ENCODE measurements around the gene RAPGEF6.

DNA sequence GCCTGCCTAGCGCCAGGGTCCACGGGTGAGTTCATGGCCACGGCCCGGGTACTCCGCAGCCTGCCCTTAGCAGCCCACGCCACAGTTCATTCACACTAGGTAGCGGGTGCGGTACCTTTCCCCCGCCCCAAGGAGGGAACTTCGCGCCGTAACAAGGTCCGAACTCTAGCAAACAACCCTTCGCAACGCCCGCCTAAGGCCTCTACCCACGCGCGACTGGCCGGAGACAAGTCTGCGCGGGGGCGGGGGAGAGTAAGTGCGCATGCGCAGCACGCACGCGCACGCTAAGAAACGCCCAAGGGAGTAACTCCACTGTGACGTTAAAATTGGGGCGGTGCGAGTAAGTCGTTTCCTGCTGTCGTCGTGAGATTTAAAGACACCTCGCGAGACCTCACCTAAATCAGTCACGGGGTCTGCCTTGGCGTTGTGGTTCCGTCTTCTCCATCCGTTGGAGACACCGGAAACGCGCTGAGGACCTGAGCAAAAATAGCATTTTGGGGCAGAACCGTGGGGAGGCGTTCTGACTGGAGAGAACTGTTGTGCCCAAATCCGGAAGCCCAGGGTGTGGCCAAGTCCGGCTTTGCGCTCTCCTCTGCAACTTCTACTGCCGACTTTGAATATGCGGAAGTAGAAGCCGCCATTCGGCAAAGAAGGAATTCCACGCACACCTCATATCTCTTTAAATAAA, at the start of gene RAPGEF6:
- TF ChIP-seq EP300 (IDR thresholded peaks at IDR 0.05), result no peak
- peak; percentile 79 to 87 for TF ChIP-seq POLR2A (IDR thresholded peaks at IDR 0.05)
- TF ChIP-seq, protein P1, sequence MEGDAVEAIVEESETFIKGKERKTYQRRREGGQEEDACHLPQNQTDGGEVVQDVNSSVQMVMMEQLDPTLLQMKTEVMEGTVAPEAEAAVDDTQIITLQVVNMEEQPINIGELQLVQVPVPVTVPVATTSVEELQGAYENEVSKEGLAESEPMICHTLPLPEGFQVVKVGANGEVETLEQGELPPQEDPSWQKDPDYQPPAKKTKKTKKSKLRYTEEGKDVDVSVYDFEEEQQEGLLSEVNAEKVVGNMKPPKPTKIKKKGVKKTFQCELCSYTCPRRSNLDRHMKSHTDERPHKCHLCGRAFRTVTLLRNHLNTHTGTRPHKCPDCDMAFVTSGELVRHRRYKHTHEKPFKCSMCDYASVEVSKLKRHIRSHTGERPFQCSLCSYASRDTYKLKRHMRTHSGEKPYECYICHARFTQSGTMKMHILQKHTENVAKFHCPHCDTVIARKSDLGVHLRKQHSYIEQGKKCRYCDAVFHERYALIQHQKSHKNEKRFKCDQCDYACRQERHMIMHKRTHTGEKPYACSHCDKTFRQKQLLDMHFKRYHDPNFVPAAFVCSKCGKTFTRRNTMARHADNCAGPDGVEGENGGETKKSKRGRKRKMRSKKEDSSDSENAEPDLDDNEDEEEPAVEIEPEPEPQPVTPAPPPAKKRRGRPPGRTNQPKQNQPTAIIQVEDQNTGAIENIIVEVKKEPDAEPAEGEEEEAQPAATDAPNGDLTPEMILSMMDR (IDR thresholded peaks at IDR 0.05), result peak in 3 of 4 experiments; percentile 4 to 42 (median 41)
- peak; percentile 96 for TF ChIP-seq POLR2AphosphoS5 (IDR thresholded peaks at IDR 0.05)
